Stimulated activated CD4-positive, alpha-beta T cell treated with anti-CD3 and anti-CD28 coated beads, Interleukin-12 subunit alpha, Interleukin-12 subunit beta, amount 100 ng/mL, for 4 hours (primary cell): ENCODE data around the gene CREBBP.

Experiments
- DNase-seq: peaks from one replicate; pipeline ENCODE4 v3.0.0-alpha.2; 2020

Gene CREBBP

DNA sequence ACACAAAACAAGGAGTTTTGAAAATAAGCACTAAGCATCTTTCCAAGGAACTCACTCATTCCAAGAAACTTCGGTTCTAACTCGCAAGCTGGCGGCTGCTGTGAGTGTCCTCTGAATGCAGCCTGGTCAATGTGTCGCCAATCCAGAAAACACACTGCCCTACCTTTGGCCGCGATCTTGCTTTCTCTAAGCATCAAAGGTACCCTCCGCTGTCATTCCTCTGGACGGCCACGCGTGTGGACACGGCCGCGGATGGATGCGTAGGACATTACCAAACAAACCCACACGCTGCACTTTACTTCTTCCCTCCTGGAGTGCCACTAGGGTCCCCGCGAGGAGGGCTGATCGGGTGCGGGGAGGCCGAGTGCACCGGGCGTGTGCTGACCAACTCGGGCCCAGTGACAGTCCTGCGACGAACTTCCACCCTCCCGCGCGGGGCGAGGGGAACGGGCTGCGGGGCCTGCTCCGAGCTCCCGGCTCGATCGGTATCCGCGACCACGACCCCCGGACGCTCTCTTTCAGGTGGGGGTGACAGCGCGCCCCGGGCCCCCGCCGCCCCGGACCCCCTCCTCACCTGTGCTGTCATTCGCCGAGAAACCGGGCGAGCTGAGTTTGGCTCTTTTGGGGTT, 1.1 kb downstream of the CREBBP start:
- peak; percentile 13 for DNase-seq

DNA sequence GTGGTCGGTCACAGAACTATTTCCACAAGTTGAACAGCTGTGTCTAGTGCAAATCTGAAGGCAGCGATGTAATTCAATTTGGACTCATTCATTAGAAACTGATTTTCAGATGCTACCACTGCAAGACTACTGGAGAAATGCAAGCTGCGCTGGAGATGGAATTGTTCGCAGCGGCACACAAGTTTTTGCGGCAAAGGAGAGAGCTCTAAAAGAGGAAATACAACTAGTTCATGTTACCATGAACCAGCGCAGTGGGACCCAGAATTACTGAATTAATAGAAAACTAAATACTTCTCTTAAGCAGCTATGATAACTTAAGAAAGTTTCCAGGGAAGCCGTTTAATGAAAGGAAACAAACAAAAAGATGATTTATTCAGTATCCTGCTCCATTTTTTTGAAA, 1.9 kb downstream of the CREBBP start:
- no peak for DNase-seq

DNA sequence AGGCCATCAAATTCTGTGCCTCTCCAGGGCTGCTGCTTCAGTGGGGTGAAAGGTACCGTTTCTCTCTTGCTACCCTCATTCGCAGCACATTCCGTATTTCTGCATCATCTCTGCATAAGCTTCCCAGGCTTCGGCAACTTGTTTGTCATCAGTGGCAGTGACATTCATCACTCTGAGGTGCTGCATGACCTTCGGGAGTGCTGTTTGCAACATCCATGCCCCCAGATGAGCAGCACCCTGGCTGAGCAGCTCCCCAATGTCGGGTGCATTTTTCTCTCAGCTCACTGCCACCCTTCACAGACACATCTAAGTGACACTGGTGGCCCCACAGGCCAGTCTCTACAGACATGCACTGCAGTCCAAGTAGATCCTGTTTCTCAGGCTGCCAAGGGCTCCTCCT, 3.8 kb downstream of the CREBBP start:
- DNase-seq = no peak

DNA sequence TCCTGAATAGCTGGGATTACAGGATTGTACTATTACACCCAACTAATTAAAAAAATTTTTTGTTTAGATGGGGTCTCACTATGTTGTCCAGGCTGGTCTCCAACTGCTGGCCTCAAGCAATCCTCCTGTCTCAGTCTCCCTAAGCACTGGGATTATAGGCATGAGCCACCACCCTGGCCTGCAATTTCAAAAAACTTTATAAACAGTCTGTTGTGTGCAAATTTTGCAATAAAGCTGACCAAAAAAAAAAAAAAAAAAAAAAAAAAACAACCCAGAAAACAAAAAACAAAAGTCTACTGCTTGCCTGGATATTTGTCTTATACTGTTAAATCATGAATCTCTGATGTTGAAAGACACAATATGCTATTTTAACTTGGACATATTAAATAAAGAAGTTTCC, 4.4 kb downstream of the CREBBP start:
- DNase-seq = no peak

DNA sequence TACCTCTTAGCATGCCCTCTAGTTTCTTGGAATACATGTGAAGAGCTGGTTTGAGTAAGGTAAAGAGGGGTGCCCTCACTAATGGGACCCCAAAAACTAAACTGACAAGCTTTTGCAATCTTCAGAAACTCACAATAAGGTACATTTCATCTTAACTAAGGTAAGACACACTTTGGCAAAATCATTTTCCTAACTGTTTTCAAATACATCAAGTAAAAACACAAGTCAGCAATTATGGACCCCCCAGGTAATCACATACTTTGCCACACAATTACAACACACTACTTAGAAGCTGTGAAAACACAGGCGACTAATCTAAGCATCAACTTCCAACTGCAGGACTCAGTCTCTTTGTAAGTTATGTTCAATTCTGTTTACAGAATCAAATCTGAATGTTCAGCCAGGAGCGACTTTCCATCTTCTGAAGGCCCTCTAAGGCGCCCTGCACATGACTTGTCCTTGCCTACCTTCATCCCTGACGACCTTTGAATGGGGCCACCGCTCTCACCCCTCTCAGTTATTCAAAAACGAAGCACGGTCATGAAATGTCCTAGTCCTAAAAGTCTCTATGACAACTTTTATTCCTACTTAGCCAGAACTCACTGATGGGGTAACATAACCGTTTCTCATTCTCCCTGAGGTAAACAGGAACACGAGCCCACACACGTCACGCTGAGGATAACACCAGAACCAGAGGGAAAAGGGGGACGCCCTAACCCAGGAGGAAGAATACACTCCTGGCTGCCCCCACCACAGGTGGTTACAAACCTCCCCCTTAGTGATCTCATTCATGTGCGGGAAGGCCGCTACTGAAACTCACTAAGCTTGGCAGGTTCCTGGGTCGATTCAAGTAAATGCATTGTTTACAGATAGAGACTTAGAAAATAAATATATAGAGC, 5.5 kb downstream of the CREBBP start:
- DNase-seq = no peak

DNA sequence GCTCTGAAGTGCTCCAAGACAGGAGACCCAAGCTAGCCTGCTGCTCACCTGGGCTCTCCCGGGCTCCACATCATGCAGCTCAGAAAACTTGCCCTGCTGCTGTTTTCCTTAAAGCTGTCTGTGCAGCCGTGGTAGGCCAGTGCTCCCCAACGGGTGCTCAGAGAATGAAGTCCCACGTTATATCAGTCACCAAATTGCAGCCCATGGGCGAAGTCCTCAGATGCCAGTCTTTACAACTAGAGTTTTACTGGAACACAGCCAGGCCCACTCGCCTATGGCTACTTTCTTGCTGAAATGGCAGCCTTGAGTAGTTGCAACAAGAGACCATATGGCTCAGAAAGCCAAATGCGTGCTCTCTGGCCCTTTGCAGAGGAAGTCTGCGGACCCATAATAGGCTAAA, 6.3 kb downstream of the CREBBP start:
- DNase-seq = no peak

DNA sequence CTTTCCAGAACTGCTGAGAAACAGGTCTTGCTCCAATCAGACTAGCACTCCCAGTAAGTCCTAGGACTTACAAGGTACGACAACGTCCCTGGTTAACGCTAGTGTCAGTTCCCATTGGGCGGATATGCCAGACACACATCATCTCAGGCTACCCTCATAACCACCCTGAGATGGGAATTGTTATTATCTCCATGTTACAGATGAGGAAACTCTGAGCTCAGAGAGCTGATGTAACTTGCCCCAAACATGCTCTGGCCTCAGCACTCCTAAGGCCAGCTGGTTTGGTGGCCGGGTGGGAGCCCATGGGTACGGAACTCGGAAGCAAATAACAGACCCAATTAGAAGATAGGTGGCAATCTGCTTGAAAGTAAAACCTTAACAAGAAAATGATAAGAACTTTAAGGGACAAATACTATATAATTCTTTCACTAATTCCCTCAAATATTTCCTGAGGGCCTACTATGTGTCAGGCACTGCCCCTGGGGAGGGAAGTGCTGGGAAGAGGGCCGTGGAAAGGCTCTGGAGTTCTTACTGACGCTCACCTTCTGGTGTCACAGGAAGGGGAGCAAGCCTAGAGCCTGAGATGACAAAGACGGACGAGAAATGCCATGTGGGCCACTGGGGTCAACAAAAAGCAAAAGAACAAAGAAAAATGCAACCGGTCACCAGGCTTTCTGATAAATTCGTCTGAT, 6.9 kb downstream of the CREBBP start:
- DNase-seq = no peak

DNA sequence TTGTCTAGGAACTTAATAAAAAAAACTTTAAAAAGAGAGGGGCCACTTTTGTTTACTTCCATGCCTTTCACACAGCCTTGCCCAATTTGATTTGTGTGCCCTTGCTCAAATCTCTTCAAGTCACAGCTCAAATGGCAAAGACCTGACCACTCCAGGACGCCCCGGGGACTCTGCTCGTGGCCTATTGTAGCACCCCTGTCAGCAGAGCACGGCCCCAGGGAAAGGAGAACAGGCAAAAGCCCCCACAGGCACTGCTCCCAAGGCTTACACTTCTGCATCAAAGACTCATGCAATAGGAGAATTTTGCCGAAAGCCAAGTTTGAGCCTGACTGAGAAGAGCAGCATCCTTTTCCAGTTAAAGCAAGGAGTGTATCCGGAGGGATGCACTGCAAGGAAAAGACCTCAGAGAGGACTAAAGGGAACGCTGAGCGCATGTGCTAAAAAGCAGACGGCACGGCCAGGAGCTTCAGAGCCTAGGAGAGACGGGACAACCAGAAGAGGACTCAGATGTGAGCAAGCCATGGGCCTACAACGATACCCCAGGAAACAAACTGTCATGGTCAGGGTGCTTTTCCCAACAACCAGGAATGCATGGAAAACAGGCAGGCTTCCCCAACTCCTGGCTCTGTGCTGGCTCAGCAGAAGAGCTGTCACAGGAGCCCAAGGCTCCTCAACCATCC, 8.2 kb downstream of the CREBBP start:
- DNase-seq = no peak

DNA sequence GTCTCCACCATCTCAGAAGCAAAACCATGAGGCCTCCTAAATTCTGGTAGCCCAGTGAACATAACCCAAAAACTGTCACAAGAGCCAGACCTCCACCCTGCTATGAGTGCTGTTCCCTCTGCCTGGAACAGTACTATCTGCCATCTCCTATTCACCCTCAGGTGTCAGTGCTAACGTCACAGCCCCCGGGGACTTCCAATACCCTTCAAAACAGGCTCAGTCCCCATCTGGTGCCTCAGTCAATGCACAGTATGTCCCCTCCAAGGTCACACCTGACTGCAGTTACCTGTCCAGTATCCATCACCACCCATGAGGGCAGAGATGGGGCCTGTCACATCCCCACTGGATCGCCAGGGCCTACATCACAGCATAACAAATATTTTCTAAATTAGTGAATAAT, 11.5 kb downstream of the CREBBP start:
- no peak for DNase-seq

DNA sequence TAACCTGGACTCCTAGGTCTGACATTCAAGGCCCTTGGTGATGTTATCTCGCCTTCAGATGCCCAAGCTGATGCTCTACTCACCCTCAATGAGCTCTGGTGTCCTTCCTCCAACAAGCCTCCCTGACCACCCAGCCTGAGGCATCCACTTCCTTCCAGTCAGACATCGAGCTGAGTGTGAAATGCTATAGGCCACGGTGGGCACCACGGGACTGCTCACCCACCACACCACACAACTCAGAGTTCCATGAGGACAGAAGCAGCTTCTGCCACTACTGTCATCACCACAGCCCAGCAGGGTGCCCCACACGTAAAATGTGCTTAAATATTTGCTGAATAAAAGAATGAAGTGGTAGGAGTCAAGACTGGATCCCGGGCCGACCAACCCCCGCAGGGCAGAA, 12.0 kb downstream of the CREBBP start:
- DNase-seq = no peak

DNA sequence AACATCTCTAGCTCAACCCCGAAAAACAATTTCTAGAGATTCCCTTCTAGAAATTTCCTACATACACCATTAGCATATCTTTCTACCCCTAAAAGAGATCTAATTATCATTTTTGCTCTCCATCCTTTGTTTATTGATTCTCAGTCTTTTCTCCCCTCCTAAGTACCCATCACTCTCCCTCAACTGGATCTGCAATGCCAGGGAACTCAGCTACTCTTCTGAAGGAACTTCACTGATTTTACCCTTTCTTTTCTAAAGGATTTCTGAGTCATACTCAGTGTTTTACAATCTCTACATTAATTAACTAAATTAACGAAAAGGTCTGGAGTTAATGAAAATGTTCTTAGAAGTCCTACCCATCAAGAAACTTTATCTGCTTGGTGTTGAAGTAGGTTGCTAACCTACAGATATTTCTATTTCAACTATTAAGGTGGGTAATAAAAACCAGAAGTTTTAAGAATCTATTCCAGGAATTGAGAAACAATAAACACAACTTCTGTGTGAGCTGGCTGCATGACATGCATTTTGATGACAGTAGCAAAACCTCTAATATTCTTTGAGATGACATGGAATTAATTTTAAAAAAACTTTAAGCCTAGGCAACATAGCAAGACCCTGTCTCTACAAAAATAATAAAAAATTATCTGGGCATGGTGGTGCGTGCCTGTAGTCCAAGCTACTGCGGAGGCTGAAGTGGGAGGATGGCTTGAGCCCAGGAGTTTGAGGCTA, 13.6 kb downstream of the CREBBP start:
- no peak for DNase-seq

DNA sequence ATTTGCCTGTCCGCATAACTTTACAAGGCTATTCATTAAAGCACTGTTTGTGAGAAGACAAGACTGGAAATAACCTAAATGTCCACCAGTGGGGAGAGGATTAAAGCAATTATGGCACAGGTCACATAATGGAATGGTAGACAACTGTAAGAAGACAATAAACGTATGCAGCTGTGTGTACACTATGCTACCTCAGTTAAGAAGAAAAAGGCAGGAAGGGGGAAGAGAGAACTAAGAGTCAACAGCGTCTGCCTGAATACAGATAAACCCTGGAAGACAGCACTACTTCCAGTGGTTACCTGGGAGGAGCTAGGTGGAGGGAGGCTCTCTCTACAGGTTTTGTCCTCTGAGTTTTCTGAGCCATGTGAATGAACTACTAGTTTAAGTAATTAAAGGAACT, 15.3 kb downstream of the CREBBP start:
- DNase-seq = no peak

DNA sequence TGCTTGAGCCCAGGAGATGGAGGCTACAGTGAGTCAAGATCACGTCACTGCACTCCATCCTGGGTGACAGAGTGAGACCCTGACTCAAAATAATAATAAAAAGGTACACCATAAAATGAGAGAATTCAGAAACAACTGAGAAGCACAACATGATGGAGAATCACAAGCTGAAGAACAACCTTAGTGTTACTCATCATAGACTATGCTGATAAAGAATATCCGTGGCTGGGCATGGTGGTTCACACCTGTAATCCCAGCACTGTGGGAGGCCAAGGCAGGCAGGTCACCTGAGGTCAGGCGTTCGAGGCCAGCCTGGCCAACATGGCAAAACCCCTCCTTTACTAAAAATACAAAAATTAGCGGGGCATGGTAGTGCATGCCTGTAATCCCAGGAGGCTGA, 16.0 kb downstream of the CREBBP start:
- no peak for DNase-seq

DNA sequence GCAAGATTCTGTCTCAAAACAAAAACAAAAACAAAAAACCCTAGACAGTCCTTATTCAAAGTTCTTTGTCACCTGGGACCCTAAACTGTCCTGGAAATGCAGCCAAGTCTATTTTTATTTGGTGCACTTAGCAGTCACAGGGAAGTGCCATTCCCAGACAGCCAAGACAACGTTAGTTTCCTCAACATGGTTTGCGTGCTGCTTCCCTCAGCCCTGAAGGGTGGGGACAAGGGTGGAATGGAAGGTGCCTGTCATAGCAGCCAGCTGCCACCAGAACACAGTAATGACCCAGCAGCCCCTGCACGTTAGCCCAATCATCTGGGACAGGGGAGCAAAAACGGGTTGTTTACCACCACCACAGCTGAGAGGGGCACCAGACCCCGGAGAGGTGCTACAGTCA, 16.9 kb downstream of the CREBBP start:
- DNase-seq = no peak

DNA sequence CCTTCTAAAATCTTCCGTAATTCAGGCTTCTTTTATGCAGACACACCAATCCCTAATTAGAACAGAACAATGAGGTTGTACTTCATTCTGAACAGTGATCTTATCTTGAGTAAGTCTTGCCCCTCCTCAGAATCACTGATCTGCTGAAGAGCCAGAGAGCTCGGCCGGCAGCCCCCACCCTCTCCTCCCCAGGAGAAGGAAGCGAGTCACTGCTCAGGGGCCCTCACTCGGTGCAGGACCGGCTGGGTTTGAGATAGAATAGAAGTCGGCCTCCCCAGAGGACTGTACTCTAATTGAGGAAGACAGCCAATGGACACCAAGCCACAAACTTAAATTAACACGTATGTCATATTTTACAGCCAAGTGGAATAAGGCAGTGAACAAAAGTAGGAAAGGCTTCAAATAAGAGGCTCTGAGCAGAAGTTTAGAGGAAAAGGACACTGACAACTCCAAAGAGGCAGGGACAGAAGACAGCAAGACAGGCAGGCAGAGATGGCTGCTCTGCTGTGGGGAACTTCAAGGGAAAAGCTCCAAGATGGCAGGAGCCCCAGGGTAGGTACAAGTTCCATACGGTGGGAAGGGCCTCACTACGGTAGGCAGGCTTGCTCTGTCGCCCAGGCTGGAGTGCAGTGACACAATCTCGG, 18.6 kb downstream of the CREBBP start:
- no peak for DNase-seq

DNA sequence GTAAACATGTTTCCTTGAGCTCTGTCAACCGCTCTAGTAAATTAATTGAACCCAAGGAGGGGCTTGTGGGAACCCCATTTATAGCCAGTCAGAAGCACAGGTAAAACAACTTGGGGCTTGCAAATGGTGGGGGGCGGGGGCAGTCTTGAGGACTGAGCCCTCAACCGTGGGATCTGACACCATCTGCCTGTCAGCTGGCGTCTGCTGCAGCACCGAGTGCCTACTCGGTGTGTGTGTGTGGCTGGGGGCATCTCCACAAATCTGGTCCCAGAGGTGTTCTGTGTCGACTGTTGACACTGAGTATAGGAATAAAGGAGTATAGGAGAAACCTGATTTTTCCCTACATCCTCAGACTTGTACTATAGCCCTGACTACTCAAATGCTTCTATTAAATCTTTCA, 20.6 kb downstream of the CREBBP start:
- DNase-seq = no peak

DNA sequence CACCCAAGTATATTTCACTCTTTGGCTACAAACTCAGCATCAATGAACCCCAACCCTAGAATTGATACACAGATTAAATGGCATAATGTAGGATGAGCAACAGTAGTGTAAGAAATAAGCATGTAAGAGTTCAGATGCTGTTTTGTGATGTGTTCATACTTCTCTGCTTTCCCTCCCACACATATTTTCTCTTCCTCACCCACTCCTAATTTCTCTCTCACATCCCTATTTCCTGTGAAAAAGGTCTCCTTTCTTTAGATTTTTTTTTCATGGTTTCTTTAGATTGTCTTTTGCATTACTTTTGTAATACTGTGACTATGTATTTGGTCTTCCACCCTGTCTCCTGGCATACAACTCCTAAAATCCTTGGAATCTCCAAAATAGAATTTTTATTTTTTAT, 21.7 kb downstream of the CREBBP start:
- no peak for DNase-seq

DNA sequence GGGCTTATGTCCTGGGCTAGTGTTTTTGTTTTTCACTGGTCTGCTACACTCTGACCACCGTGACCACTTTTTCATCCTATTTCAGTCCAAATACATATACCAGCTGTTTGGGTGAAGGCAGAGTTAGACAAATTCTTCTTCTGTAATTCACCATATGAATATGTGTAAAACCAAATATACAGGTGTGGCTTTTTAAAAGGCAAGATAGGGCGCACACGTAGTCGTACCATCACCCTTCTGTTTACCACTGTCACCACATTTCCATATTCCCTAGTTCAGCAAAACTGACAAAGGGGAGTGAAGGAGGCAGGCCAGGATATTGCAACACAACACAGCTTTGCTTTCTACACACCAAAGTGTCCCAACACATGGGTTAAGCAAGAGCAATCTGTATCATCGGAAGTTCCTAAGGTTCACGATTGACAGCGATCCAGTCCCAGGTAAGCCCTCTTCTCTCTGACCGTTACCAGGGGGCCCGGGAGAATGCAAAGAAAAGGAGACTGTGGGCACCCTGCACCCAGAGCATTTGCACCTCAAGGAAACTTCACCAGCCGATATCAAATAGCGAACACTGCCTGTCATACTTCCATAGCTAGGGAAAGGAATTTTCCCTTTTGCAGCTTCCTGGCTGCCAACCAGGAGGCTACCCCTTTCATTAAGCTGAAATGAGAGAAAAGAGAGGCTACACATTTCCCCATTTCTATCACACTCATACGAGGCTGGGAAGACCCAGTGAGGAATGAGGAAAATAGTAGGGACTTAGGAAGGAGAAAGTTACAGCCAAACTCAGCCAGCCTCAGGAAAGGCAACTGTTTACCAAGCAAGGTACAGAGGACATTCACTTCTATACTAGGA, 23.1 kb downstream of the CREBBP start:
- DNase-seq = no peak

DNA sequence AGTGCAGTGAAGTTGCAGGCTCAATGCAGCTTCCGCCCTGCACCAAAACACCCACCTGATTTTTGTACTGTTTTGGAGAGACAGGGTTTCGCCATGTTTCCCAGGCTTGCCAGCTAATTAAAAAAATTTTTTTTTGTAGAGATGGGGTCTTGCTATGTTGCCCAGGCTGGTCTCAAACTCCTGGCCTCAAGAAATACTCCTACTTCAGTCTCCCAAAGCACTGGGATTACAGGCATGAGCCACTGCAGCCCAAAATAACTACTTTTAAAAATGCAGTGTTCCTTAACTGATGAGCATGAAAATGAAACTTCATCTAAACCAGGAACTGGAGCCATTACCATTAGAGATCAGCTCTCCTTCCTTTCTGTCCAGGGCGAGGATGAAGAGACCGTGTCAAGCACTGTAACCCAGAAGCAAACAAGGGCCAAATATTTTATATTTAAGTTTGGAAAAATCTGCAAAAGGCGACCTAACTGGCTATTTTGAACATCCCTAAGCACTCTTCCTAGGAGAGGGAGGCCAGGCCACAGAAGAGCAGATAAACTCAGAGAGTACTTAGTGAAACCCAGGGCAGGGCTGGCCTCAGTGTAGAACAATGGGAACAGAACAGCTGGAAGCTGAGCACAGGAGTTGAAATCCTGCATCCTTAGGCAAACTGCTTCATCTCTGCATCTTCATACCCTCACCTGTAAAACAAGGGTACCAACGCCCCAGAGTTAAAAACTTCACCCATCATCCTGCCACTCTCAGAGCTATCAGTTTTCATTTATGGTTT, 24.0 kb downstream of the CREBBP start:
- no peak for DNase-seq

DNA sequence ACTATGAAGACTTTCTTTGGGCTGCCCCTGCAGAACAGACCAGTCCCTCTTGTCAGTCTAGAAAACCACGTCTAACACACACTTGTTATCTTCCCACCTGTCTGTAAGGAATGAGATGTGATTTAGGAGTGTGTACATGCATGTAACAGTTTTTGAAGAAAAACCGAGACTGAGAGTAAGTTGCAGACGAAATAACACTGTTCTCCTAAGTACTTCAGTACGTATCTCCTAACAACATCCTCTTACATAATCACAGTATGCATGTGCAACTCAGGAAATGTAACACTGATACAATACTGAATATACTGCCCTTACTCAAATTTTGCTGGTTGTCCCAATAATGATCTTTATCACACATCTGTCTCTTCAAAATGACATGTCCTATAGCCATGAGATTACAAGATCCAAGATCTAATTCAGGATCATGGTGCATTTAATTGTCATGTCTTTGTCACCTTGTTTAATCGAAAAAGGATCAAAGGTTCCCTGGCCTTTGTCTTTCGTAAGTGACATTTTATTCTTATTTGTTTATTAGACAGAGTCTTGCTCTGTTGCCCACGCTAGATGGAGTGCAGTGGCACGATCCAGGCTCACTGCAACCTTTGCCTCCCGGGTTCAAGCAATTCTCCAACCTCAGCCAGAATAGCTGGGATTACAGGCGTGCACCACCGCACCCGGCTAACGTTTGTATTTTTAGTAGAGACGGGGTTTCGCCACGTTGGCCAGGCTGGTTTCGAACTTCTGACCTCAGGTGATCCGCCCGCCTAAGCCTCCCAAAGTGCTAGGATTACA, 25.6 kb downstream of the CREBBP start:
- DNase-seq = no peak
